ENCODE measurements around the gene TCF7L2.

The TCF7L2 gene

GRCh38 chr10:113159563-113159962 lies 209.5 kb downstream of the TCF7L2 start:
- peaks cover 2% of the 10 kb centered on the region for H3K27me3 Mint-ChIP-seq
- DNase-seq (ENCODE audit: low spot score in 2 of 2) = no peak
- H3K36me3 Mint-ChIP-seq = no peaks in the 10 kb centered on the region
- no peak overlapping the region for H3K4me3 Mint-ChIP-seq
- H3K9me3 Mint-ChIP-seq = no peaks in the 10 kb centered on the region
- ATAC-seq (ENCODE audit: low read depth) = no peak
- no peaks in the 10 kb centered on the region for H3K4me1 Mint-ChIP-seq
- no peak overlapping the region for H3K27ac Mint-ChIP-seq

GRCh38 chr10:113160641-113161040 lies 210.6 kb downstream of the TCF7L2 start:
- DNase-seq (ENCODE audit: low spot score in 2 of 2) (no peak), ATAC-seq (ENCODE audit: low read depth) (no peak)
- Mint-ChIP-seq H3K4me1 (no peaks in the 10 kb centered on the region), H3K9me3 (no peaks in the 10 kb centered on the region), H3K27ac (no peak overlapping the region), H3K4me3 (no peak overlapping the region), H3K27me3 (peaks cover 2% of the 10 kb centered on the region), H3K36me3 (no peaks in the 10 kb centered on the region)

- H3K9me3 Mint-ChIP-seq = no peaks in the 10 kb centered on the region
- H3K27ac Mint-ChIP-seq = no peak overlapping the region
- H3K4me1 Mint-ChIP-seq = no peaks in the 10 kb centered on the region
- DNase-seq (ENCODE audit: low spot score in 2 of 2) = no peak
- no peak for ATAC-seq (ENCODE audit: low read depth)
- peaks cover 5% of the 10 kb centered on the region for H3K27me3 Mint-ChIP-seq
- no peaks in the 10 kb centered on the region for H3K36me3 Mint-ChIP-seq
- H3K4me3 Mint-ChIP-seq = no peak overlapping the region
These were observed 211.0 kb downstream of the TCF7L2 start for GRCh38 chr10:113161066-113161465.

GRCh38 chr10:113162960-113163359 lies 212.9 kb downstream of the TCF7L2 start:
- Mint-ChIP-seq H3K4me1 (no peaks in the 10 kb centered on the region), H3K36me3 (no peaks in the 10 kb centered on the region), H3K4me3 (no peak overlapping the region), H3K27me3 (peaks cover 5% of the 10 kb centered on the region), H3K9me3 (no peaks in the 10 kb centered on the region), H3K27ac (no peak overlapping the region)
- no peak for ATAC-seq (ENCODE audit: low read depth)
- DNase-seq (ENCODE audit: low spot score in 2 of 2) = no peak

GRCh38 chr10:113165673-113166072 lies 215.6 kb downstream of the TCF7L2 start:
- Mint-ChIP-seq H3K27ac (no peak overlapping the region), H3K36me3 (no peaks in the 10 kb centered on the region), H3K4me1 (peaks cover 9% of the 10 kb centered on the region), H3K27me3 (peaks cover 11% of the 10 kb centered on the region), H3K4me3 (no peak overlapping the region), H3K9me3 (peaks cover 2% of the 10 kb centered on the region)
- ATAC-seq (ENCODE audit: low read depth) (no peak), DNase-seq (ENCODE audit: low spot score in 2 of 2) (no peak)

GRCh38 chr10:113167702-113168101 lies 217.7 kb downstream of the TCF7L2 start:
- ATAC-seq (ENCODE audit: low read depth) = no peak
- DNase-seq (ENCODE audit: low spot score in 2 of 2) = no peak
- Mint-ChIP-seq H3K27me3 (peaks cover 11% of the 10 kb centered on the region), H3K27ac (no peak overlapping the region), H3K36me3 (no peaks in the 10 kb centered on the region), H3K4me1 (peaks cover 9% of the 10 kb centered on the region), H3K4me3 (no peak overlapping the region), H3K9me3 (peaks cover 2% of the 10 kb centered on the region)

- ATAC-seq (ENCODE audit: low read depth) (no peak), DNase-seq (ENCODE audit: low spot score in 2 of 2) (no peak)
- Mint-ChIP-seq H3K27me3 (peaks cover 9% of the 10 kb centered on the region), H3K4me3 (no peak overlapping the region), H3K27ac (no peak overlapping the region), H3K36me3 (no peaks in the 10 kb centered on the region), H3K9me3 (peaks cover 2% of the 10 kb centered on the region), H3K4me1 (peaks cover 9% of the 10 kb centered on the region)
These were observed 218.5 kb downstream of the TCF7L2 start for GRCh38 chr10:113168584-113168983.

GRCh38 chr10:113169111-113169510 lies 219.1 kb downstream of the TCF7L2 start:
- peaks cover 9% of the 10 kb centered on the region for H3K4me1 Mint-ChIP-seq
- DNase-seq (ENCODE audit: low spot score in 2 of 2) = no peak
- no peaks in the 10 kb centered on the region for H3K36me3 Mint-ChIP-seq
- peaks cover 12% of the 10 kb centered on the region for H3K27me3 Mint-ChIP-seq
- ATAC-seq (ENCODE audit: low read depth) = no peak
- H3K27ac Mint-ChIP-seq = no peak overlapping the region
- no peak overlapping the region for H3K4me3 Mint-ChIP-seq
- peaks cover 2% of the 10 kb centered on the region for H3K9me3 Mint-ChIP-seq

GRCh38 chr10:113169853-113170460 lies 219.9 kb downstream of the TCF7L2 start:
- DNase-seq (ENCODE audit: low spot score in 2 of 2) (no peak), ATAC-seq (ENCODE audit: low read depth) (peak; percentile 67)
- Mint-ChIP-seq H3K36me3 (no peaks in the 10 kb centered on the region), H3K4me3 (peak overlapping the region; percentile 8), H3K9me3 (peaks cover 2% of the 10 kb centered on the region), H3K27me3 (peaks cover 12% of the 10 kb centered on the region), H3K4me1 (peaks cover 9% of the 10 kb centered on the region), H3K27ac (peak overlapping the region; percentile 0)

- Mint-ChIP-seq H3K27ac (no peak overlapping the region), H3K27me3 (peaks cover 9% of the 10 kb centered on the region), H3K36me3 (no peaks in the 10 kb centered on the region), H3K4me1 (peaks cover 9% of the 10 kb centered on the region), H3K4me3 (no peak overlapping the region), H3K9me3 (peaks cover 2% of the 10 kb centered on the region)
- no peak for ATAC-seq (ENCODE audit: low read depth)
- no peak for DNase-seq (ENCODE audit: low spot score in 2 of 2)
These were observed 221.6 kb downstream of the TCF7L2 start for GRCh38 chr10:113171662-113172061.

- Mint-ChIP-seq H3K4me1 (peaks cover 4% of the 10 kb centered on the region), H3K36me3 (no peaks in the 10 kb centered on the region), H3K9me3 (no peaks in the 10 kb centered on the region), H3K27me3 (peaks cover 5% of the 10 kb centered on the region), H3K4me3 (no peak overlapping the region), H3K27ac (no peak overlapping the region)
- no peak for ATAC-seq (ENCODE audit: low read depth)
- DNase-seq (ENCODE audit: low spot score in 2 of 2) = no peak
These were observed 225.1 kb downstream of the TCF7L2 start for GRCh38 chr10:113175176-113175575.

GRCh38 chr10:113175756-113176651 lies 226.0 kb downstream of the TCF7L2 start:
- no peak for DNase-seq (ENCODE audit: low spot score in 2 of 2)
- no peak overlapping the region for H3K4me3 Mint-ChIP-seq
- no peak for ATAC-seq (ENCODE audit: low read depth)
- H3K36me3 Mint-ChIP-seq = no peaks in the 10 kb centered on the region
- H3K4me1 Mint-ChIP-seq = no peaks in the 10 kb centered on the region
- H3K27ac Mint-ChIP-seq = no peak overlapping the region
- H3K27me3 Mint-ChIP-seq = peaks cover 5% of the 10 kb centered on the region
- H3K9me3 Mint-ChIP-seq = no peaks in the 10 kb centered on the region

- H3K27me3 Mint-ChIP-seq = peaks cover 5% of the 10 kb centered on the region
- no peak for ATAC-seq (ENCODE audit: low read depth)
- H3K9me3 Mint-ChIP-seq = no peaks in the 10 kb centered on the region
- H3K36me3 Mint-ChIP-seq = no peaks in the 10 kb centered on the region
- no peak overlapping the region for H3K4me3 Mint-ChIP-seq
- H3K27ac Mint-ChIP-seq = no peak overlapping the region
- DNase-seq (ENCODE audit: low spot score in 2 of 2) = no peak
- no peaks in the 10 kb centered on the region for H3K4me1 Mint-ChIP-seq
These were observed 226.7 kb downstream of the TCF7L2 start for GRCh38 chr10:113176652-113177155.

- Mint-ChIP-seq H3K36me3 (no peaks in the 10 kb centered on the region), H3K27me3 (peaks cover 5% of the 10 kb centered on the region), H3K4me1 (no peaks in the 10 kb centered on the region), H3K4me3 (no peak overlapping the region), H3K27ac (no peak overlapping the region), H3K9me3 (no peaks in the 10 kb centered on the region)
- DNase-seq (ENCODE audit: low spot score in 2 of 2) = no peak
- no peak for ATAC-seq (ENCODE audit: low read depth)
These were observed 227.3 kb downstream of the TCF7L2 start for GRCh38 chr10:113177156-113177935.
